HG02973 (cell line): ENCODE data around the gene SLC25A46.
A peak's percentile ranks its signal among the peaks of the same experiment; 100 is the strongest.
"Not testable (repeated sequence)": the region's sequence is repeated elsewhere in the genome, so short reads cannot be mapped to it uniquely, and the experiment has no call there.

Experiments
- ATAC-seq: cut with Tn5 transposase; IDR thresholded peaks from one replicate; pipeline ENCODE4 v1.9.1; 2021; ENCODE audit warnings: moderate library complexity; ENCODE audit not compliant: unreplicated experiment

SLC25A46 gene

DNA sequence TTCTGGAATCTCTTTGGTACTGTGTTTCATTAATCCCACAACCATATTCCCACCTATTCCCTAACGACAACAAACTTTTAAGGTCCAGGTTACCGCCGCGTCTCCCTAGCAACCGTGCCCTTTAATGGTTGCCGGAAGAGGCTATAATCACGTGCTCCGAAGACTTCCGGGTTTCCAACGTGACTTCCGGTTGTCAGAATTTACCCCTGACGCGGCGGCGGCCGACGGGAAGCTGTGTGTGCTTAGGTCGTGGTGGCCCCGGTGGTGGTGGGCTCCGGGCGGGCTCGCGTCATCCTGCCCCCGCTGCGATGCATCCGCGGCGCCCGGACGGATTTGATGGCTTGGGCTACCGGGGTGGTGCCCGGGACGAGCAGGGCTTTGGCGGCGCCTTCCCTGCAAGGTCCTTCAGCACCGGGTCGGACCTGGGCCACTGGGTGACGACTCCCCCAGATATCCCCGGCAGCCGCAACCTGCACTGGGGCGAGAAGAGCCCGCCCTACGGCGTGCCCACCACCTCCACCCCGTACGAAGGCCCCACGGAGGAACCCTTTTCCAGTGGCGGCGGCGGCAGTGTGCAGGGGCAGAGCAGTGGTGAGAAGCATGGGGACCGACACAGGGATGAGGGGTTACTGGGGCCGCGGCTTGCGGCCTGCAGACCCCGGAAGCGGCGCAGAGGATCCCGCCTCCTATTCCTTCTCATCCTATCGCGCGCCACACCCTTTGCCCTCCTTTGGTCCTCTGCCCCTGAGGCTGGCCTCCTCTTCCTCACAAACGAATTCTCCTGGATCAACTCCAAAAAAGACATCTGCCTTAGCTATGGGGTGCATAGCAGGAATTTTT is at the start of gene SLC25A46:
Gene SLC25A46 (plus strand): TSS at position 196 of the 840 bp plus-strand sequence. CDS start 113 bp downstream, at position 309.
- ATAC-seq: peak; percentile 95

DNA sequence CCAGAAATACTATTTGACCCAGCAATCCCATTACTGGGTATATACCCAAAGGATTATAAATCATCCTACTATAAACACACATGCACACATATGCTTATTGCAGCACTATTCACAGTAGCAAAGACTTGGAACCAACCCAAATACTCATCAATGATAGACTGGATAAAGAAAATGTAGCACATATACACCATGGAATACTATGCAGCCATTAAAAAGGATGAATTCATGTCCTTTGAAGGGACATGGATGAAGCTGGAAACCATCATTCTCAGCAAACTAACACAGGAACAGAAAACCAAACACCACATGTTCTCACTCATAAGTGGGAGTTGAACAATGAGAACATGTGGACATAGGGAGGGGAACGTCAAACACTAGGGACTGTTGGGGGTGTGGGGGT is 48.2 kb upstream of the SLC25A46 start:
- not testable (repeated sequence) for ATAC-seq

GRCh38 chr5:110692669-110693068 is 46.1 kb upstream of the SLC25A46 start:
- not testable (repeated sequence) for ATAC-seq

DNA sequence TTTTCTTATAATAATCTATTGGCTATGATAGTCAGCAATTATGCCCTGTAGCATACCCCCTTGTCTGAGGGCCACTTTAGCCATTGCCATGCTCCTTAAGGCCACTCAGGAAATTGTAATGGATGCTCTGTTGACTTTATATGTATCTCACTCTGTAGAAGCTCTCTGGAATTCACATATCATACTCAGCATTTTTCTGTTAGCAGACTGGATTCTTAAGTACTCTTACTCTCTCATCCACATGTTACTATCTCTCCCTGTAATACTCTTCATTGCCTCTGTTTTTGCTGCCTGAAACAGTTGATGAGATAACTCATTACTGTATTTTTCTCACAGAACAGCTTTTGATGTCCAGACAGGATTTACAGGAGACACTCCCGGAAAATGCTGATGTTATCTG is 36.5 kb upstream of the SLC25A46 start:
- ATAC-seq: no peak

GRCh38 chr5:110702704-110703103 is 36.1 kb upstream of the SLC25A46 start:
- ATAC-seq: no peak

DNA sequence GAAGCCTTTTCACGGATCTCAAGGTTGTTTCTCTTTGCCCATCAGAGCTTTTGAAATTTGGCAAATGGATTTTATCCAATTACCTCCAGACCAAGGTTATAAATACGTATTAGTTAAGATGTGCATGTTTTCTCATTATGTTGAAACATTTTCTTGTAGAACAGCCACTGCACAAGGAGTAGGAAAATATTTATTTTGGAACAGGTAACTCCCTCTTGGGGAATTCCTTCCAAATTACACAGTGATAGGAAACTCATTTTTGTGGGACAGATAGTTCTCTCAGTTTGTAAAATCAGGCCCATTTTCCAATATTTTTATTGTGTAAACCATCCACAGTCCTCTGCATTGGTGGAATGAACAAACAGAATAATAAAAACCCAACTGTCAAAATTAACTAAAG is 35.3 kb upstream of the SLC25A46 start:
- no peak for ATAC-seq

GRCh38 chr5:110705349-110705748 is 33.5 kb upstream of the SLC25A46 start:
- ATAC-seq: no peak

GRCh38 chr5:110707260-110707844 is 31.5 kb upstream of the SLC25A46 start:
- no peak for ATAC-seq

GRCh38 chr5:110716247-110717245 is 22.3 kb upstream of the SLC25A46 start:
- no peak for ATAC-seq

DNA sequence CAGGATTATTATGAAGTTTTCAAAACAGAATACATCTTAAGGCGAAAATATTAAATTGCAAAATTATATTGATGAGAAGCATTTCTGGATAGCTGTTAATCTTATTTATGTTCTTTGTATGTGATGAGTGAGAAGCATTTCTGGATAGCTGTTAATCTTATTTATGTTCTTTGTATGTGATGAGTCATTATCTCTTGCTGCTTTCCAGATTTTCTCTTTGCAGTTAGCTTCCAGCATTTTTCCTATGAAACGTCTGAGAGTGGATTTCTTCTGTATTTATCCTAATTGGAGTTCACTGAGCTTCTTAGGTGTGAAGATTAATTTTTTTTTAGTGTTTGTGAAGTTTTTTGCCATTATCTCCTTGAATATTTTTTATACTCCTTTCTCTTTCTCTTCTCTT is 20.5 kb upstream of the SLC25A46 start:
- ATAC-seq: no peak

- ATAC-seq: peak; percentile 92
These were observed 12.4 kb upstream of the SLC25A46 start, which contains the start of gene TMEM232 for GRCh38 chr5:110726249-110727024. TMEM232 (minus strand) TSS chr5:110726671; CDS start chr5:110667352, 59,319 bp downstream.

- peak; percentile 23 for ATAC-seq
These were observed 11.8 kb upstream of the SLC25A46 start for GRCh38 chr5:110727025-110727314.

- not testable (repeated sequence) for ATAC-seq
These were observed 7.3 kb upstream of the SLC25A46 start for GRCh38 chr5:110731499-110731898.

GRCh38 chr5:110734101-110734500 is 4.7 kb upstream of the SLC25A46 start:
- ATAC-seq: no peak

DNA sequence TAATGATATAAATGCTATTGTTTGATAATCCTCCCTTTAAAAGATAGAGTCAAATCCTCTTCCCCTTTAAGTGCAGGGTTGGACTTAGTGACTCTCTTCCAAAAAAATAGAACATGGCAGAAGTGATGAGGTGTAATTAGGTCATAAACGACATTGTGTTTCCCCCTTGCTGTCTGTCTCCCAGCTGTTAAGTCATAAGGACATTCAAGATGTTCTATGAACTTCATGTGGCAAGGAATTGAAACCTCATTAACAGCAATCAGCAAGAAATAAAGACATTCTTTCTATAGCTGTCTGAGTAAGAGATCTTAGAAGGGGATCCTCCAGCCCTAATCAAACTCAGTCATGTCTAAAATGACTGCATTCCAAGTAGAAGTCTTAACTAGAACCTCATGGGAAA is 3.3 kb upstream of the SLC25A46 start:
- ATAC-seq: no peak

- ATAC-seq: no peak
These were observed 2.1 kb upstream of the SLC25A46 start for GRCh38 chr5:110736753-110737152.

DNA sequence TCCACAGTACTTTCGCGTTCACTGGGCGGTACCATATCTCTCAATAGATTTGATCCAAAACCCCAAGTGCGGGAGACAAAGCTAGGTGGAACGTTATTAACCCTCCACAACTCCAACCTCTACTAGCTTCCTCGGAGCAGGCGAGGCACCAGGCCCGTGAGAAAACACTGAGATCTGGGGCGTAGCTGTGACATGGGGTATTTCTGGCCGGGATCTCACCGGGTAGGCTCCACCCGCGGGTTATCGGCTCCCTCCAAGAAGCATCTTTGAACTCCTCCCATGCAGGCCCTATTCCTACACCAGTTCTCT is 350 bp upstream of the SLC25A46 start:
- ATAC-seq: peak; percentile 67

GRCh38 chr5:110751902-110752762 is 13.3 kb downstream of the SLC25A46 start:
- ATAC-seq: peak; percentile 96

GRCh38 chr5:110752953-110753352 is 14.1 kb downstream of the SLC25A46 start:
- peak; percentile 16 for ATAC-seq

- no peak for ATAC-seq
These were observed 14.8 kb downstream of the SLC25A46 start for GRCh38 chr5:110753600-110753999.
